GM18519 (cell line): ENCODE results near the gene PHF21B.

Experiments
- ATAC-seq: cut with Tn5 transposase; IDR thresholded peaks from one replicate; pipeline ENCODE4 v1.9.1; 2021; ENCODE audit warnings: mild to moderate bottlenecking, moderate library complexity; ENCODE audit not compliant: unreplicated experiment, low FRiP score

The PHF21B gene

DNA sequence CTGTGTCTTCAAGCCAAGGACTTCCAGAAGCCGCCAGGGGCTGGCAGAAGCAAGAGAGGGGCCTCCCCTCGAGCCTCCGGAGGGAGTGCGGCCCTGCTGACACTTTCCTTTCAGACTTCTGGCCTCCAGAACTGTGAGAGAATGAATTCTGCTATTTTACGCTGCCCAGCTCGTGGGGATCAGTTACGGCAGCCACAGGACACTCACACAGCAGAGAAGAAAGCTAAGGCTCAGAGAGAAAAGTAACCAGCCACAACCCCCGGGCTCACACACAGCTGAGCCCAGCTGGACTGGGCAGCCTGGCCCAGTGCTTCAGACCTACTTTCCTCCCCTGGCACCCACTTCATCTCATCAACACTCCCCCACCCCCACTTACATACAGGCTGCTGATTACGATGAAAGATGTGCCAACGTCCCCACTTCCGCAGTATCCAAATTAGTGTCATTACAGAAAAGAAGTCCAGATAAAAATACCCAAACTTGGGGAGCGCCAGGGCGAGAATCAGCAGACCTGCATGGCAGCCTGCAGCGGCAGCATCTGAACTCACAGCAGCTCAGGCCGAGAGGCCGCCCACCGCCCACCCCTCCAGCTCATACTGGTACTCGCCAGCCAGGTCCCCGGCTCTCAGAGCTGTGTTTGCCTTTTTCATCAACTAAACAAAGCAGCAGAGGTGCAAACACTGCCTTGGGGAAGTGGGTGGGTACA lies 15.3 kb downstream of the PHF21B start:
- no peak for ATAC-seq

DNA sequence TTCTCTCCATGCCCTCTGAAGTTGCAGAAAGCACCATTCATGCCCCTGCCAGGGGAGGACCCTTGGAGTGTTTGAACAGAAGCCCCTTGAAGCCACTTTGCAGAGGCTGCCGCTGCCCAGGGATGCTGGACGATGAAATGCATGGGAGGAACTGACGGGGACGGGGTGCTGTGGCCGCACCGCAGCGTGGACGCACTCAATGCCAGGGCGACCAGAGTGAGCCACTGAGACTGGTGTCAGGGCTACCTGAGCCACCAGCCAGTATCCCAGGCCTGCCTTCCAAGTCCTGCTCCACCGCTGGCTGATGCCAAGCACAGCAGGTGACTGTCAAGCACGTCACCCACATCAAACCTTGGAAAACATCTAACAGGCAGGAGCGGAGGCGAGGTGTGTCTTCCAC lies 17.6 kb downstream of the PHF21B start:
- no peak for ATAC-seq

GRCh38 chr22:44991218-44991617 lies 18.6 kb downstream of the PHF21B start:
- no peak for ATAC-seq

GRCh38 chr22:44990810-44991209 lies 19.0 kb downstream of the PHF21B start:
- ATAC-seq: no peak

DNA sequence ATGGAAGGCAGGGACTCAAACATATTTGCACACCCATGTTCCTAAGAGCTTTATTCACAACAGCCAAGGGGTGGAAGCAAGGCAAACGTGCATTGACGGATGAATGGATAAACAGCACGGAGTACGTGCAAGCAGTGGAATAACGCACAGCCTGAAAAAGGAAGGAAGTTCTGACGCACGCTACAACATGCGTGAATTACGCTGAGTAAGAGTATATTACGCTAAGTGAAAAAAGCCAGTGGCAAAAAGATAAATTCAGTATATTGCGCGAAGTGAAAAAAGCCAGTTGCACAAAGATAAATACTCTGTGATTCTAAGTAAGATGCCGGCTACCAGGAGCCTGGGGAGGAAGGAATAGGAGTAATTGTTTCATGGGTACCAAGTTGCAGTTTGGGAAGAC lies 19.5 kb downstream of the PHF21B start:
- no peak for ATAC-seq

DNA sequence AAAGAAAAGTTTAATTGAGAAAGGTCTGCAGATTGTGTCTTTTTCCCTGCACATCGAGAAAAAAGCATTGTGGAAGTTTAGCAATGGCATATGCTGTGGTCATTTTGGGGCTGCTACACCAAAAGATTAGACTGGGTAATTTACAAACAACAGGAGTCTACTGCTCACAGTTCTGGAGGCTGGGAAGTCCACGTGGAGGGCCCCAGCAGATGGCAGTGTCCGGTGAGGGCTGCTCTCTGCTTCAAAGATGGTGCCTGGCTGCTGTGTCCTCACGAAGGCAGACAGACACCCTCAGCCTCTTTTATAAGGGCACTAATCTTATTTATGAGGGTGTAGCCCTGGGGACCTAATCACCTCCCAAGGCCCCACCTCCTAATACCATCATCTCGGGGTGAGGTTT lies 21.1 kb downstream of the PHF21B start:
- no peak for ATAC-seq

DNA sequence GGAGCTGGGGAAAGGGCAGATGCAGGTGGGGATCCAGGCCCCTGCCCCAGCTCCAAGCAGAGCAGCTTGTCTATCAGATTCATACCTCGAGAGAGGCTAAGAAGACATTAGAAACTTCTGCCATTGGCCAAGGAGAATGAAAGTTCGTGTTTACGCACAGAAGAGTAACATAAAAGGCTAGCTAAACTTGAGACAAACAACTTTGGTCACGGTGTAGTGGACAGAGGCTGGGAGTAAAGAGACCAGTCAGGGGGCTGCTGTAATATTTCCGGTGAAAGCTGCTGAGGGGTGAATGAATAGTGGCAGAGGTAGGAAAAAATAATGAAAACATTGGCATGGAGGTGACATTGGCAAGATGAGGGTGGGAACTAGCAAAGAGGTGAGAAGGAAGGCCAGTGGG lies 22.9 kb downstream of the PHF21B start:
- no peak for ATAC-seq

- ATAC-seq: no peak
These were observed 23.8 kb downstream of the PHF21B start for GRCh38 chr22:44985906-44986527.

GRCh38 chr22:44983878-44984482 lies 25.8 kb downstream of the PHF21B start:
- ATAC-seq: no peak

GRCh38 chr22:44982445-44982844 lies 27.4 kb downstream of the PHF21B start:
- no peak for ATAC-seq

DNA sequence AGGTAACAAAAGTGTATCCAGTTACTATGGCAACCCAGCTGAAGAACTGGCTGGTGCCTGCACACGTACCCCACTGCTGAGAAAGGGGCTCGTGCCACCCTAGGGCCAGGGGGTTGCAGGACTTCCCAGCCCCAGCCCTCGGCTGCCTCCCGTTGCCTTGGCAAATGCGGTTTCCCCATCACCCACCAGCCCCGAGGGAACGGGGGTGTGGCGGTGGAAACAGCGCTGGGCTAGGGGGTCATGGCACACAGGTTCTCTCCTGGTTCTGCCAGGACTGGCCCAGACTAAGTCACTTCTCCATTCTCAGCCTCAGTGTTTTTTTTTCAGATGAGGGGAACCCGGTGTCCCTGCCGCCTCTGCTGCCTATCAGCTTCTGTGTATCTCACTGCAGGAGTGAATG lies 27.9 kb downstream of the PHF21B start:
- no peak for ATAC-seq

GRCh38 chr22:44979154-44979553 lies 30.7 kb downstream of the PHF21B start:
- no peak for ATAC-seq

- no peak for ATAC-seq
These were observed 34.2 kb downstream of the PHF21B start for GRCh38 chr22:44975427-44976262.

DNA sequence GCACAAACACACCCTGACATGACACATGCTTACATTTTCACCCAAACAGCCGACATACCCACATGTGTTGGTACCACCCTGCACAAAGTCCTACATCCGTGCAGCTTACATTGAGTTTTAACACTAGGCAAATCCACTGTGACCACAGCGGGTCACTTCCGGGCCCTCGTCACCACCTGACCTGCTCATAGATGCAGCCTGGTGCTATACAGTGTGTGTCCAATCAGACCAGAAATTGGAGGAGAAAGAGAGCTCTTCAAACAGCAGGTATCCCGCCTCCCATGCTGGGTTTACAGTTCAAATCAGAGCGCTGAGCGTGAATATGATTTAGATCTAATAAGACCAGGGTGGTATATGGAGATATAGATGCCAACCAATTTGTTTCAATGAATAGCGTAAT lies 35.4 kb downstream of the PHF21B start:
- no peak for ATAC-seq

GRCh38 chr22:44973829-44974228 lies 36.0 kb downstream of the PHF21B start:
- ATAC-seq: no peak

DNA sequence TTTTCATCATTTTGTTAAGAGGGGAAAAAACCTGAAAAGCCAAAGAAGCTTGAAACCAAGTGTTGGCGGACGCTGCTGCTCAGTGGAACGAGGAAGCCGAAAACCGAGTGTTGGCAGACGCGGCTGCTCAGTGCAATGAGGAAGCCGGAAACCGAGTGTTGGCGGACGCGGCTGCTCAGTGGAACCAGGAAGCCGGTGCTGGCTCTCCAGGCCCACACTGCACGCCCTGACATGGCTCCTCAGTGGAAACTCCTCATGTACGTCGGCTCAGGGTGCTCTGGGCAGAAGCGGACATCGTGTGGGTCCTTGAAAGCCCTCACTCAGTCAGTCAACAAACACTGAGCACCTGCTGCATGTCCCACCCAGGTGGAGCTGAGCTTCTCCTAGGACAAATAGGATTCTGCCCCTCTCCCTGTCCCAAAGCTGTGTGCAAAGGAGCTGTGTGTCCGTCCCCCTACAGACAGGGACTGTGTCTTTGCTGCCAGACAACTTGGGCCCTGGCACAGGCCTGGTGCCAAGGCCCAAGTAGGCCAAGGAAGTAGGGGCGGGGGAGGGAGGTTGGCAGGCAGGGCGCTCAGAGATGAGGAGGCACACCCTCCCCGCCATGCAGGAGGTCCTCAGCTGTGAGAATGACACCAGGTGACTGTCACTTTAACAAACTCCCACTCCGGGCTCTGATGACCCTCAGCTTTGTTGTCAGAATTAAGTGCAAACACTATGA lies 37.3 kb downstream of the PHF21B start:
- no peak for ATAC-seq

DNA sequence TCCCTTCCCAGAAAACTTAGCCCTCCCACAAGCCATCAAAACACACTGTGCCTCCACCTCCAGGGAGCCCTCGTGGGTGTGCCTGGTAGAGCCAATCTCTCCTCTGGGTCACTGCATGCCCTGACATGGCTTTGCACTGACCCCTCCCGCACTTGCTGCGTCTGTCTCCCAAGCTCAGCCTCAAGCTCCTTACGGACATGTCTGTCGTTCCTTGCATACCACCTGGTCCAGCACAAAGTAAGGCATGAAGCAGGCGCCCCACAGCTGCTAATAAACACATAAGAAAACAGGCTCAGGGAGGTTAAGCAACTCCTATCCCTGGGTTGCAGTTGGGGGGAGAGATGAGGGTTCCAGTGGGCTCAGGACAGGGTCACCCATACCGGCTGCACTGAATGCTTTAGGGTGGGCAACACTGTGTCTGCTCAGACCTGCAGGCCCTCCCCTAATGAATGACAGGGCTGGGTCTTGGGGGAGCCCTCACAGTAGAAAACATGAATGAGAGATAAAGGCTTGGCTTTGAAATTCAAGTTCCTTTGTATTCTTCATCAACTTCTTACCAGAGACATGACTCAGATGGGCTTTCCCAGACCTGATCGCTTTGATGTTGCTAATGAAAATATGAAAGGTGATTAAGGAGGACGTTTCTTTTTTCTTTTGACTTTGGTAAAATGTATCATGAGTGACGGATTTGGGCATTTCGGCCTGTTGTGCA lies 38.0 kb downstream of the PHF21B start:
- no peak for ATAC-seq

- ATAC-seq: no peak
These were observed 39.5 kb downstream of the PHF21B start for GRCh38 chr22:44970291-44970690.

GRCh38 chr22:44969817-44970216 lies 40.0 kb downstream of the PHF21B start:
- no peak for ATAC-seq

DNA sequence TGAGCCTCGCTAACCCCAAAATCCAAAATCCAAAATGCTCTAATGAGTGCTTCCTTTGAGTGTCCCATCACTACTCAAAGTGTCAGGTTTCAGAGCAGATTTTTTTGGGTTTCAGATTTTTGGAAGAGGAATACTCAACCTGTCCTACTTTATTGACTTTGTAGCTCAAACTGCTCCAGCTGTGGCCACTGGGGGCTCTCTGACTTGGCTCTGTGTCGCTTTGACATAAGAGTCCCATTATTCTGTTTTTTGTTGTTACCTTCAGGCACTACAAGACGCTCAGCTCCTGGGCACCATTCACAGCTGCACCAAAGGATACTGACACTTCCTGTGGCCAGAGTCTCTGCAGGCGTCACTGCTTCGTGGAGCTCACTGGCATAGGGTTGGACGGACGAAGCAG lies 41.1 kb downstream of the PHF21B start:
- ATAC-seq: no peak
